Endothelial cell of umbilical vein (primary cell): ENCODE data around the gene GRM7.

Source experiments
- EZH2 ChIP-seq: IDR thresholded peaks from 2 replicates; pipeline ENCODE4 v1.6.1; 2012; ENCODE audit warnings: borderline replicate concordance, low read depth, mild to moderate bottlenecking, moderate library complexity, low read length, inconsistent platforms; ENCODE audit not compliant: severe bottlenecking
- POLR2AphosphoS5 ChIP-seq: IDR thresholded peaks from 2 replicates; pipeline ENCODE4 v1.6.1; 2012; ENCODE audit warnings: low read depth, mild to moderate bottlenecking, control low read depth, low read length, moderate library complexity; ENCODE audit not compliant: insufficient read depth
- TF ChIP-seq, protein P1 (sequence below): IDR thresholded peaks from 2 replicates; pipeline ENCODE4 v1.6.1; 2011; ENCODE audit not compliant: insufficient read depth, insufficient read length
- TF ChIP-seq, protein P2 (sequence below), 2 donors: IDR thresholded peaks; 1 replicate in 1 of 2; 2 replicates in 1 of 2; pipeline ENCODE4 v1.5.1; 2011; ENCODE audit warnings: low read length in 2 of 2, mild to moderate bottlenecking in 2 of 2, moderate library complexity in 2 of 2, control low read depth in 1 of 2, inconsistent platforms in 1 of 2, low read depth in 1 of 2; ENCODE audit not compliant: insufficient read depth in 1 of 2; ENCODE audit errors: extremely low read depth in 1 of 2

DNA sequence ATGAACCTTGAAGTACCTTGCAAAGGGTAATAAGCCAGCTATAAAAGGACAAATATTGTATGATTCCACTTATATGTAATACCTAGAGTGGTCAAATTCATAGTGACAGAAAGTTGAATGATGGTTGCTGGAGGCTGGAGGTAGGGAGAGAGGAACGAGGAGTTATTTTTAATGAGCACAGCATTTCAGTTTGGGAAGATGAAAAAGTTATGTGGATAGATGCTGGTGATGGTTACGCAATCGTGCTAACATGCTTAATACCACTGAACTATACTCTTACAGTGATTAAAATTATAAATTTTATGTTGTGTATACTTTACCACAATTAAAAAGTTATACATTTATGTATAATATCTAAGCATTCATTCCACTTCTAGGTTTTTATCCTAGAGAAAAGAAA is 168.6 kb downstream of the GRM7 start:
- TF ChIP-seq EZH2 (no peak), POLR2AphosphoS5 (no peak)
- TF ChIP-seq, protein P1, sequence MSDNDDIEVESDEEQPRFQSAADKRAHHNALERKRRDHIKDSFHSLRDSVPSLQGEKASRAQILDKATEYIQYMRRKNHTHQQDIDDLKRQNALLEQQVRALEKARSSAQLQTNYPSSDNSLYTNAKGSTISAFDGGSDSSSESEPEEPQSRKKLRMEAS: no peak
- TF ChIP-seq, protein P2, sequence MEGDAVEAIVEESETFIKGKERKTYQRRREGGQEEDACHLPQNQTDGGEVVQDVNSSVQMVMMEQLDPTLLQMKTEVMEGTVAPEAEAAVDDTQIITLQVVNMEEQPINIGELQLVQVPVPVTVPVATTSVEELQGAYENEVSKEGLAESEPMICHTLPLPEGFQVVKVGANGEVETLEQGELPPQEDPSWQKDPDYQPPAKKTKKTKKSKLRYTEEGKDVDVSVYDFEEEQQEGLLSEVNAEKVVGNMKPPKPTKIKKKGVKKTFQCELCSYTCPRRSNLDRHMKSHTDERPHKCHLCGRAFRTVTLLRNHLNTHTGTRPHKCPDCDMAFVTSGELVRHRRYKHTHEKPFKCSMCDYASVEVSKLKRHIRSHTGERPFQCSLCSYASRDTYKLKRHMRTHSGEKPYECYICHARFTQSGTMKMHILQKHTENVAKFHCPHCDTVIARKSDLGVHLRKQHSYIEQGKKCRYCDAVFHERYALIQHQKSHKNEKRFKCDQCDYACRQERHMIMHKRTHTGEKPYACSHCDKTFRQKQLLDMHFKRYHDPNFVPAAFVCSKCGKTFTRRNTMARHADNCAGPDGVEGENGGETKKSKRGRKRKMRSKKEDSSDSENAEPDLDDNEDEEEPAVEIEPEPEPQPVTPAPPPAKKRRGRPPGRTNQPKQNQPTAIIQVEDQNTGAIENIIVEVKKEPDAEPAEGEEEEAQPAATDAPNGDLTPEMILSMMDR (IDR thresholded peaks at IDR 0.05; ENCODE audit: extremely low read depth in 1 of 2, insufficient read depth in 1 of 2, low read depth in 1 of 2, low read length in 2 of 2): no peak
